IPS DF 6.9 (cell line): ENCODE results near the gene THNSL1.
A peak's percentile ranks its signal among the peaks of the same experiment; 100 is the strongest.

Experiments
- DNase-seq: peaks from one replicate; pipeline ENCODE4 v3.0.0-alpha.2; 2013; ENCODE audit warnings: low read depth, low spot score
- H3K27ac ChIP-seq: one replicate; pipeline ENCODE4 v1.5.1; 2013; ENCODE audit warnings: low read length, control low read depth
- H3K27me3 ChIP-seq: 2 replicates; pipeline ENCODE4 v1.6.1; 2013; ENCODE audit warnings: mild to moderate bottlenecking, low read length; ENCODE audit not compliant: control insufficient read depth, insufficient read depth
- H3K36me3 ChIP-seq: 2 replicates; pipeline ENCODE4 v1.6.1; 2013; ENCODE audit warnings: low read length; ENCODE audit not compliant: control insufficient read depth, insufficient read depth
- H3K4me1 ChIP-seq: 2 replicates; pipeline ENCODE4 v1.6.1; 2013; ENCODE audit warnings: low read length; ENCODE audit not compliant: control insufficient read depth, insufficient read depth
- H3K4me3 ChIP-seq: 2 replicates; pipeline ENCODE4 v1.5.1; 2013; ENCODE audit warnings: mild to moderate bottlenecking, low read length
- H3K9me3 ChIP-seq: 2 replicates; pipeline ENCODE4 v1.6.1; 2013; ENCODE audit warnings: low read length, inconsistent platforms; ENCODE audit not compliant: control insufficient read depth, insufficient read depth
- WGBS: extraction: QIAGEN DNeasy Blood & Tissue Kit; methylation state at CpG from one replicate; pipeline ENCODE4 v1.1.7; 2013; ENCODE audit warnings: mixed read lengths, missing lambda C conversion rate; ENCODE audit not compliant: insufficient read length, insufficient coverage; 5-methylcytosine and 5-hydroxymethylcytosine counted together

THNSL1 gene

GRCh38 chr10:25056726-25057125 is 40.3 kb downstream of the THNSL1 start:
- no peak overlapping the region for H3K4me3 ChIP-seq
- no peaks in the 10 kb centered on the region for H3K9me3 ChIP-seq
- H3K27ac ChIP-seq: no peak overlapping the region
- DNase-seq: no peak
- WGBS: no CpG with 5 or more reads among the region's 3 CpGs
- no peaks in the 10 kb centered on the region for H3K27me3 ChIP-seq
- H3K36me3 ChIP-seq: no peaks in the 10 kb centered on the region
- no peaks in the 10 kb centered on the region for H3K4me1 ChIP-seq

GRCh38 chr10:25057886-25058285 is 41.5 kb downstream of the THNSL1 start:
- no peak overlapping the region for H3K4me3 ChIP-seq
- no peaks in the 10 kb centered on the region for H3K36me3 ChIP-seq
- no peak for DNase-seq
- no CpG with 5 or more reads among the region's 4 CpGs for WGBS
- H3K27ac ChIP-seq: no peak overlapping the region
- H3K9me3 ChIP-seq: no peaks in the 10 kb centered on the region
- H3K27me3 ChIP-seq: no peaks in the 10 kb centered on the region
- H3K4me1 ChIP-seq: no peaks in the 10 kb centered on the region

- Histone ChIP-seq H3K27me3 (no peaks in the 10 kb centered on the region), H3K4me1 (no peaks in the 10 kb centered on the region), H3K36me3 (no peaks in the 10 kb centered on the region), H3K9me3 (no peaks in the 10 kb centered on the region), H3K27ac (no peak overlapping the region), H3K4me3 (no peak overlapping the region)
- WGBS: no CpG with 5 or more reads among the region's 7 CpGs
- no peak for DNase-seq
Observed at GRCh38 chr10:25059990-25060389, 43.6 kb downstream of the THNSL1 start.

- no peak overlapping the region for H3K27ac ChIP-seq
- H3K4me1 ChIP-seq: no peaks in the 10 kb centered on the region
- no CpG with 5 or more reads among the region's 7 CpGs for WGBS
Observed at GRCh38 chr10:25061125-25061524, 44.7 kb downstream of the THNSL1 start.

GRCh38 chr10:25061711-25062449 is 45.5 kb downstream of the THNSL1 start:
- no CpG with 5 or more reads among the region's 11 CpGs for WGBS
- H3K27me3 ChIP-seq: no peaks in the 10 kb centered on the region; the same call in 1 of the 2 replicates
- H3K9me3 ChIP-seq: no peaks in the 10 kb centered on the region
- H3K4me1 ChIP-seq: no peaks in the 10 kb centered on the region
- no peak overlapping the region for H3K4me3 ChIP-seq
- H3K27ac ChIP-seq: no peak overlapping the region
- H3K36me3 ChIP-seq: no peaks in the 10 kb centered on the region
- DNase-seq: no peak

More at GRCh38 chr10:25061125-25061524, 44.7 kb downstream of the THNSL1 start:
- Histone ChIP-seq H3K36me3 (no peaks in the 10 kb centered on the region), H3K9me3 (no peaks in the 10 kb centered on the region), H3K27me3 (no peaks in the 10 kb centered on the region), H3K4me3 (no peak overlapping the region)
- DNase-seq: no peak

- DNase-seq: no peak
- H3K4me1 ChIP-seq: no peaks in the 10 kb centered on the region
- peaks cover 6% of the 10 kb centered on the region; the same call in 1 of the 2 replicates for H3K27me3 ChIP-seq
- WGBS: no CpG with 5 or more reads among the region's 1 CpG
- no peak overlapping the region for H3K27ac ChIP-seq
- H3K9me3 ChIP-seq: no peaks in the 10 kb centered on the region
- no peaks in the 10 kb centered on the region for H3K36me3 ChIP-seq
- no peak overlapping the region for H3K4me3 ChIP-seq
Observed at GRCh38 chr10:25063157-25063556, 46.7 kb downstream of the THNSL1 start.

GRCh38 chr10:25063644-25064043 is 47.2 kb downstream of the THNSL1 start:
- no peak for DNase-seq
- Histone ChIP-seq H3K27ac (no peak overlapping the region), H3K4me1 (no peaks in the 10 kb centered on the region), H3K9me3 (no peaks in the 10 kb centered on the region), H3K4me3 (no peak overlapping the region), H3K27me3 (peaks cover 7% of the 10 kb centered on the region; the same call in 1 of the 2 replicates), H3K36me3 (no peaks in the 10 kb centered on the region)
- no CpG with 5 or more reads among the region's 8 CpGs for WGBS

GRCh38 chr10:25064401-25064800 is 48.0 kb downstream of the THNSL1 start:
- H3K27me3 ChIP-seq: peaks cover 14% of the 10 kb centered on the region
- no peak for DNase-seq
- no CpG with 5 or more reads among the region's 2 CpGs for WGBS
- H3K4me3 ChIP-seq: no peak overlapping the region
- H3K4me1 ChIP-seq: no peaks in the 10 kb centered on the region
- no peaks in the 10 kb centered on the region for H3K36me3 ChIP-seq
- H3K27ac ChIP-seq: no peak overlapping the region
- H3K9me3 ChIP-seq: no peaks in the 10 kb centered on the region

GRCh38 chr10:25065761-25066476 is 49.5 kb downstream of the THNSL1 start:
- Histone ChIP-seq H3K27ac (no peak overlapping the region), H3K9me3 (no peaks in the 10 kb centered on the region), H3K4me3 (no peak overlapping the region), H3K36me3 (no peaks in the 10 kb centered on the region), H3K4me1 (no peaks in the 10 kb centered on the region), H3K27me3 (peaks cover 18% of the 10 kb centered on the region)
- no CpG with 5 or more reads among the region's 4 CpGs for WGBS
- DNase-seq: no peak

- WGBS: no CpG with 5 or more reads among the region's 11 CpGs
- Histone ChIP-seq H3K27ac (no peak overlapping the region), H3K4me3 (no peak overlapping the region), H3K9me3 (no peaks in the 10 kb centered on the region), H3K27me3 (peaks cover 18% of the 10 kb centered on the region), H3K4me1 (no peaks in the 10 kb centered on the region), H3K36me3 (no peaks in the 10 kb centered on the region)
- peak; percentile 22 for DNase-seq
Observed at GRCh38 chr10:25068152-25069058, 52.0 kb downstream of the THNSL1 start.
